ENCODE measurements around the gene SRMS. TPM values are rescaled to one million over a fixed set of nuclear protein-coding genes. Genes with fewer than 3 reads are reported as not detected.

Gene SRMS
- total and polyA plus RNA-seq, 2 of the 13 experiments (the other 11 are each of a cell fraction or from before 2014, with no cell fraction given), result not detected

GRCh38 chr20:63574829-63575743 is 27.5 kb upstream of the SRMS start (continued):
- TF ChIP-seq RBM39 (IDR thresholded peaks at IDR 0.05; ENCODE audit: low read depth, low read length, poor library complexity, severe bottlenecking) (no peak), ZZZ3 (CRISPR knock-in tag; IDR thresholded peaks at IDR 0.05; ENCODE audit: borderline replicate concordance) (no peak), JDP2 (CRISPR knock-in tag; IDR thresholded peaks at IDR 0.05; ENCODE audit: borderline replicate concordance) (no peak), MIXL1 (CRISPR knock-in tag; IDR thresholded peaks at IDR 0.05) (no peak), ATF7 (IDR thresholded peaks at IDR 0.05) (peak; percentile 71), ATF7 (CRISPR knock-in tag; IDR thresholded peaks at IDR 0.05) (peak; percentile 60; the same call in 1 of the 2 replicates), PREB (CRISPR knock-in tag; IDR thresholded peaks at IDR 0.05) (no peak), ZFP62 (CRISPR knock-in tag; IDR thresholded peaks at IDR 0.05) (no peak), ZMYM3 (CRISPR knock-in tag; IDR thresholded peaks at IDR 0.05) (peak; percentile 71), RBM22 (optimal IDR thresholded peaks at IDR 0.05; ENCODE audit: low read length) (no peak), CAMTA2 (CRISPR knock-in tag; IDR thresholded peaks at IDR 0.05; ENCODE audit: borderline replicate concordance) (peak; percentile 24; the same call in 1 of the 2 replicates), ZNF143 (CRISPR knock-in tag; IDR thresholded peaks at IDR 0.05) (peak; percentile 73), HNF4G (IDR thresholded peaks at IDR 0.05; ENCODE audit: borderline replicate concordance, low read depth, low read length) (0 out of 2 replicates have a peak, but pooled peaks have one; percentile 20), HNF4G (CRISPR knock-in tag; IDR thresholded peaks at IDR 0.05; ENCODE audit: borderline replicate concordance, low read depth) (peak; percentile 25; the same call in 1 of the 2 replicates), NCOR1 (IDR thresholded peaks at IDR 0.05; ENCODE audit: borderline replicate concordance, low read length) (peak; percentile 27; the same call in 1 of the 2 replicates), ZFP36L2 (CRISPR knock-in tag; IDR thresholded peaks at IDR 0.05) (0 out of 2 replicates have a peak, but pooled peaks have one; percentile 82), ZNF678 (CRISPR knock-in tag; IDR thresholded peaks at IDR 0.05) (no peak), FOXM1 (CRISPR knock-in tag; IDR thresholded peaks at IDR 0.05) (no peak), CCAR2 (optimal IDR thresholded peaks at IDR 0.05; ENCODE audit: low read depth, low read length) (no peak), SIN3B (IDR thresholded peaks at IDR 0.05; ENCODE audit: low read length) (no peak), PATZ1 (CRISPR knock-in tag; IDR thresholded peaks at IDR 0.05) (peak; percentile 94), ZNF350 (CRISPR knock-in tag; IDR thresholded peaks at IDR 0.05; ENCODE audit: borderline replicate concordance, low read depth) (0 out of 2 replicates have a peak, but pooled peaks have one; percentile 32), TFDP1 (CRISPR knock-in tag; IDR thresholded peaks at IDR 0.05; ENCODE audit: borderline replicate concordance) (peak; percentile 56; the same call in 1 of the 2 replicates)
